Measurements from ENCODE around the gene PBX1. TPM values are rescaled to one million over a fixed set of nuclear protein-coding genes. Genes with fewer than 3 reads are reported as not detected.

PBX1 gene
- total RNA-seq, 2 donors from 2014 or later = 33.3 to 37.4 TPM

- no peaks in the 10 kb centered on the region for H3K27me3 ChIP-seq
- no peak overlapping the region for H3K4me3 ChIP-seq
- no peaks in the 10 kb centered on the region for H3K9me3 ChIP-seq
- DNase-seq (ENCODE audit: low spot score) = no peak
- H3K4me1 ChIP-seq = peaks cover 0 to 37% of the 10 kb centered on the region in 2 donors
- H3K36me3 ChIP-seq = peaks cover 21% of the 10 kb centered on the region
- H3K27ac ChIP-seq = no peak overlapping the region
- TF ChIP-seq CTCF (IDR thresholded peaks at IDR 0.05) = no peak
These were observed 245.4 kb downstream of the PBX1 start for GRCh38 chr1:164804366-164804765.

- no peaks in the 10 kb centered on the region for H3K9me3 ChIP-seq
- H3K27me3 ChIP-seq = no peaks in the 10 kb centered on the region
- DNase-seq (ENCODE audit: low spot score) = no peak
- H3K4me3 ChIP-seq = no peak overlapping the region
- peaks cover 0 to 37% of the 10 kb centered on the region in 2 donors for H3K4me1 ChIP-seq
- H3K27ac ChIP-seq = no peak overlapping the region
- TF ChIP-seq CTCF (IDR thresholded peaks at IDR 0.05) = no peak
- peaks cover 12% of the 10 kb centered on the region for H3K36me3 ChIP-seq
These were observed 246.4 kb downstream of the PBX1 start for GRCh38 chr1:164805399-164805798.

GRCh38 chr1:164806531-164806930 lies 247.5 kb downstream of the PBX1 start:
- H3K4me3 ChIP-seq = no peak overlapping the region
- H3K4me1 ChIP-seq = peaks cover 0 to 30% of the 10 kb centered on the region in 2 donors
- no peak for DNase-seq (ENCODE audit: low spot score)
- no peak for TF ChIP-seq CTCF (IDR thresholded peaks at IDR 0.05)
- no peaks in the 10 kb centered on the region for H3K9me3 ChIP-seq
- no peaks in the 10 kb centered on the region for H3K27me3 ChIP-seq
- peaks cover 12% of the 10 kb centered on the region for H3K36me3 ChIP-seq
- H3K27ac ChIP-seq = no peak overlapping the region

- Histone ChIP-seq H3K27me3 (no peaks in the 10 kb centered on the region), H3K27ac (no peak overlapping the region), H3K4me3 (no peak overlapping the region), H3K4me1 (no peaks in the 10 kb centered on the region), H3K36me3 (no peaks in the 10 kb centered on the region), H3K9me3 (no peaks in the 10 kb centered on the region)
- TF ChIP-seq CTCF (IDR thresholded peaks at IDR 0.05) = no peak
- no peak for DNase-seq (ENCODE audit: low spot score)
These were observed 254.8 kb downstream of the PBX1 start for GRCh38 chr1:164813776-164814175.

GRCh38 chr1:164821648-164822047 lies 262.7 kb downstream of the PBX1 start:
- Histone ChIP-seq H3K9me3 (no peaks in the 10 kb centered on the region), H3K4me3 (no peak overlapping the region), H3K4me1 (peaks cover 0 to 20% of the 10 kb centered on the region in 2 donors), H3K36me3 (peaks cover 13% of the 10 kb centered on the region), H3K27ac (no peak overlapping the region), H3K27me3 (no peaks in the 10 kb centered on the region)
- no peak for DNase-seq (ENCODE audit: low spot score)
- no peak for TF ChIP-seq CTCF (IDR thresholded peaks at IDR 0.05)
